ENCODE measurements around the gene SYNGR4. TPM values are rescaled to one million over a fixed set of nuclear protein-coding genes. Genes with fewer than 3 reads are reported as not detected.
"Not testable (repeated sequence)": the region's sequence is repeated elsewhere in the genome, so short reads cannot be mapped to it uniquely, and the experiment has no call there.

Gene SYNGR4
- total RNA-seq, 1 donor from 2014 or later: not detected

DNA sequence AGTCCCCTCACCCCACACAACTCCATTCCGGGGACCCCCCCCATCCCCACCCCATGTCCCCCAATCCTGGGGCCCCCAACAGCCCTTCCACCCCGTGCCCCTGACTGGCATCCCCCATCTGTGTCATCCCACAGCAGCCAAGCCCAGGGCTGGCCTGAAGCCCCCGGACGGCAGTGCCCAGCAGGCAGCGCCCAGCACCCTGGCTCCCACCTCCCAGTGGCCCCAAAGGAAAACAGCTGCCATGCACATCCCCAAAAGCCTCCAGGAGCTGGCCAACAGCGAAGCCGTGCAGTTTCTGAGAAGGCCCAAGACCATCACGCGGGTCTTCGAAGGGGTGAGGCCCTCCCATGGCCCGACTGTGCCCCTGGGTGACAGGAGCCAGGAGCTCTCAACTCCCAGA lies 1.4 kb downstream of the SYNGR4 start:
- DNase-seq: no peak
- ATAC-seq: no peak
- intact Hi-C loops (cut with micrococcal nuclease): no loop called here

DNA sequence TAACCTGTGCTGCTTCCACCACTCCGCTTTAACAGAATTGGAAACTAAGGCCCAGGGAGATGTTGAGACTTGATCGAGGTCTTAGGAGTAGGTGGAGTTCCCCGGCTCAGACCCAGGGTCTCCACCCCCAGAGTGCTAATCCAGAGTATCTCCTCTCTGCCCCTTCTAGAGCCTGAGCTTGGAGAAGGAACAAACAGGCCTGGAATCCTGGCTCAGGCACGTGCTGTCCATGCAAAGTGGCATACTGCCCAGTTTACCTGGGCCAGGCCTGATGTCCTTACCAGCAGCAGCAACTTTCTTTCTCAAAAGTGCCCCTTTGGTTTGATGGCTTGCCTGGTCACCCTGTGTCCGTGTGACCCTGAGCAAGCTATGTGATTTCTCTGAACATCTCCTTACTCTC lies 3.7 kb downstream of the SYNGR4 start:
- intact Hi-C loops (cut with micrococcal nuclease): no loop called here
- DNase-seq: no peak
- no peak for ATAC-seq

DNA sequence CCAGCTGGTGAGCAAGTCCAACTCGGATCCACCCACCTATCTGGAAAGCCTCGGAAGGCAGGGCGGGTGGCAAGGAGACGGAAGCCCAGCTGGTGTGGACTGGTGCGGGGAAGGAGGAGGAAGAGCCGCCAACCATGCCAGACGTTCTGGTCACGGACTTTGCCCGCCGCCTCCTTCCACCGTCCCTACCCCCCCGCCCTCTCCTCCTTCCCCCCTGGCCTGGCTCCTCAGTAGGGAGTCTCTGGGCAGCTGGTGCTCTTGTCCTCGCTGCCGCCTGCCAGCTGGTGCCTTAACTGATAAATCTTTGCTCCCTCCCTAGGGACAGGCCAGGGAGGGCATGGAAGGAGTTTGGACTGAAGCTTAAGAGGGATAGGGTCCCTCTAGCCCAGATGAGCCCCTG lies 4.8 kb downstream of the SYNGR4 start:
- intact Hi-C loops (cut with micrococcal nuclease): no loop called here
- DNase-seq: no peak
- ATAC-seq: no peak

DNA sequence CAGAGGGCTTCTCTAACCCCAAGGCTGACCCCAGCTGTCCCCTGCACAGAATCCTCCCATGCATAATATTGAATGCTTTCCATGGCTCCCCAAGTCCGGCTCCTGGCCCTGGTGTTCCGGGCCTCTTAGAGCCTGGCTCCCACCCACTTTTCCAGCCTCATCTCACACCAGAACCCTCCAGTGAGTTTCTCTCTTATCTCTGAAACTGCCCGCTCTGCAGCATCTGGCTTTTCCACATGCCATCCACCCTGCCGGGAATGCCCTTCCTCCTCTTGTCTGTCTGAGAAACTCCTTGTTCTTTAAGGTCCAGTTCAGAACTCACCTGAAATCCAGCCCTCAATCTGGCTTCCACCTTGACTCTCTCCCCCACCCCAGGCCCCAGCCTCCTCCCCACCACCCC lies 6.8 kb downstream of the SYNGR4 start:
- intact Hi-C loops (cut with micrococcal nuclease): no loop called here
- no peak for DNase-seq
- ATAC-seq: no peak

DNA sequence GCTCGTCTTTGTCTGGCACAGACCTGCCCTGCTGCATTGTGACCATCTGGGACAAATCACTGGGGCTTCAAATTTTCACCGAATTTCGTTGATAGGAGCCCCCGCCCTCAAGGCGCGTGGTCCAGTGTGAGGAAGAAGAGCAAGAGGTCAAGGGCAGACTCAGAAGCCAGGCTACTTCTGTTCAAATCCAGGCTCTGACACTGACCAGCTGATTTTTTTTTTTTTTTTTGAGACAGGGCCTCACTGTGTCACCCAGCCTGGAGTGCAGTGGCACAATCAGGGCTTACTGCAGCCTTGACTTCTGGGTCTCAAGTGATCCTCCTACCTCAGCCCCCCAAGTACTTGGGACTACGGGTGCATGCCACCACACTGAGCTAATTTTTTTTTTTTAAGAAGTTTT lies 7.2 kb downstream of the SYNGR4 start:
- intact Hi-C loops (cut with micrococcal nuclease): no loop called here
- DNase-seq (no peak), ATAC-seq (no peak)

DNA sequence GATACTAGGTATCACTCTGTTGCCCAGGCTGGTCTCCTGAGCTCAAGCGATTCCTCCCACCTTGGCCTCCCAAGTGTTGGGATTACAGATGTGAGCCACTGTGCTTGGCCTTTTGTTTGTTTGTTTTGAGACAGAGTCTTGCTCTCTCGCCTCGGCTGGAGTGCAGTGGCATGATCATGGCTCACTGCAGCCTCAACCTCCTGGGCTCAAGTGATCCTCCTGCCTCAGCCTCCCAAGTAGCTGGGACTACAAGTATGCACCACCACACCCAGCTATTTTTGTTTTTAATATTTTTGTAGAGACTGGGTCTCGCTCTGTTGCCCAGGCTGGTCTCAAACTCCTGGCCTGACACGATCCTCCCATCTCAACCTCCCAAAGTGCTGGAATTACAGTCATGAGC lies 7.6 kb downstream of the SYNGR4 start:
- DNase-seq; intact Hi-C loops (cut with micrococcal nuclease); ATAC-seq: not testable (repeated sequence)

DNA sequence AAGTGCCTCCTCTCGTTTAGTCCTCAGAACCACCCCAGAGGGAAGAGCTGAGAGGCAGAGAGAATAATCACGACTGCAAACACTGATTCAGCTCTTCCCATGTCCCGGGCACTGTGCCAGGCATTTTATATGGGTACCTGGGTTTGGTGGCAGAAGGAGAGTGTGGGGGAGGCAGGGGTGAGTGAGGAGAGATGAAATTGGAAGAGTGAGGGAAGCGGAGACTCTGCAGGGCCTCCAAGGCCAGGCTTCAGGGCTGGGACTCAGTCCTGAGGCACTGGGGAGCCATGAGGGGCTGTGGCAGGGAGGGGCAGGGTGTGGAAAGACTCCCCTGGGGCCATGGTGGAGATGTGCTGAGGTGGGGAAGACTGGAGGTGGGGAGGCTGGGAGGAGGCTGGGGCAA lies 8.7 kb downstream of the SYNGR4 start:
- ATAC-seq (no peak), DNase-seq (no peak)
- intact Hi-C loops (cut with micrococcal nuclease): no loop called here

DNA sequence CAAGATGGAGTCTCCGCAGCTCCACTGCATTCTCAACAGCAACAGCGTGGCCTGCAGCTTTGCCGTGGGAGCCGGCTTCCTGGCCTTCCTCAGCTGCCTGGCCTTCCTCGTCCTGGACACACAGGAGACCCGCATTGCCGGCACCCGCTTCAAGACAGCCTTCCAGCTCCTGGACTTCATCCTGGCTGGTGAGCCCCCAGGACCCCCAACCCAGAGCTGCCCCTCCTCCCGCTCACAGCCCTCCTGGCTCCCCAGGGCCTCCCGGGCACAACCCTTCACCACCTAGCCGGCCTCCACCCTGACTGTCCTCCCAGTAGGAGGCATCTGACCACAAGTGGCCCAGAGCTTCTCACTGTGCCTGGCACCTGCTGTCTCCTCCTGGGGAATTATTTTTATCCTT lies 9.4 kb downstream of the SYNGR4 start:
- ATAC-seq (no peak), DNase-seq (no peak)
- intact Hi-C loops (cut with micrococcal nuclease): no loop called here

DNA sequence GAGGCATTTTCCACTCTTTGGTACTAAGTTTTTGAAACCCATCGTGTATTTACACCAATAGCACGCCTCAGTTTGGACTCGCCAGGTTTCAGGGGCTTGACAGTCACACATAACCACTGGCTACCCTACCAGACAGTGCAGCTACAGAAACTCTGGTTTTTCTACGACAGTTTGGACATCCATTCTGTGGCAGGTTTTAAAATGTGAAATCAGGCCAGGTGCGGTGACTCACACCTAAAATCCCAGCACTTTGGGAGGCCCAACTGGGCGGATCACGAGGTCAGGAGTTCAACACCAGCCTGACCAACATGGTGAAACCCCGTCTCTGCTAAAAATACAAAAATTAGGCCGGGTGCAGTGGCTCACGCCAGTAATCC lies 14.0 kb downstream of the SYNGR4 start:
- intact Hi-C loops (cut with micrococcal nuclease): no loop called here
- no peak for ATAC-seq

DNA sequence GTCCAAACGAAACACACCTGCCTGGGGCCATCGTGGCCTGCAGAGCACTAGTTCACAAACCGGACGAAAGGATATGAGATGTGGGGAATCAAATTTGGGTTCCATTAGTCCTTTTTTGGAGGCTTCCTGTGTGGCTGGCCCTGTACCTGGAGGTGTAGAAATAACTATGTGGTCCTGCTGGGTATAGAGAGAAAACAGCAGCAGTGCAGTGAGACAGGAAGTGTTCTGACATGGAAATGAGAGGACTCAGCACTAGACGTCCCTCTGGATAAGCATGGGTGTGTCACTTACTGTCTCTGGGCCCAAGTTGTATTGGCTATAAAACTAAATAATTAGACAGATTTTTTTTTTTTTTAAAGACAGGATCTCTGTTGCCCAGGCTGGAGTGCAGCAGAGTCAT lies 14.9 kb downstream of the SYNGR4 start:
- intact Hi-C loops (cut with micrococcal nuclease): no loop called here
- no peak for ATAC-seq

More for the DNA sequence above, 14.0 kb downstream of the SYNGR4 start:
- no peak for DNase-seq

DNA sequence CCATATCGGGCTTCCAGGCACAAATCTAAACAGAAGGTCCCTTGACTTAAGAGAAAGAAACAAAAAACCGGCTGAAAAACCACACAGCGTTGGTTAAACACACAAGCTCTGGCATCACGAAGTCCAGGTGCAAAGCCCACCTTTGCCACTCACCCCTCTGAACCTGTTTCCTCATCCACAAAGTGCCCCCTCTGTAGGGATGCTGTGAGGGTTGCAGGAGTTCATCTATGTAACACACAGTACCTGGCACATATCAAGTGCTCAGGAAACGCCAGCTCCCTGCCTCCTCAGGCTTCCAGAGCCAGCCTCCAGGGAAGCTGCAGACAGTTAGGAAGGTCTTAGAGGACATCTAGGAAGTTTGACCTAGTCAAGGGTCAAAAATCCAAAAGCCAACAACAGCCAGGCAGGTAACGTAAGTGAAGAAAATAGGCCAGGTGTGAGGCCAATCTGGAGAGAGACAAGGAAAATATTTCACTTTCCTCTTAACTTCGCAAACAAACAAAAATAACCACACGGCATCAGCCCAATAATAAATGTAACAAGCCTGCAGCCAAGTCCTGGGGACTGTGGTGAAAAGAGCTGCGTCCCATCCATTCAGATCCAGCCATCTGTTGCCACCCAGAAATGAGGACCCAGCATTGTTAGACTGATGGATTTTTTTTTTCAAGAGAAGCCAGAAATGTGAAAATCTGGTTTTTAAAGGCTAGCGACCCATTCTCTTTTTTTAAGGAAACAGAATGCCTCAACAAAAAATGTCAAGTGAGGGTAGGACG lies 17.2 kb downstream of the SYNGR4 start:
- intact Hi-C loops (cut with micrococcal nuclease): no loop called here
- ATAC-seq: no peak
- DNase-seq: no peak

More for the DNA sequence above, 14.9 kb downstream of the SYNGR4 start:
- DNase-seq: no peak

DNA sequence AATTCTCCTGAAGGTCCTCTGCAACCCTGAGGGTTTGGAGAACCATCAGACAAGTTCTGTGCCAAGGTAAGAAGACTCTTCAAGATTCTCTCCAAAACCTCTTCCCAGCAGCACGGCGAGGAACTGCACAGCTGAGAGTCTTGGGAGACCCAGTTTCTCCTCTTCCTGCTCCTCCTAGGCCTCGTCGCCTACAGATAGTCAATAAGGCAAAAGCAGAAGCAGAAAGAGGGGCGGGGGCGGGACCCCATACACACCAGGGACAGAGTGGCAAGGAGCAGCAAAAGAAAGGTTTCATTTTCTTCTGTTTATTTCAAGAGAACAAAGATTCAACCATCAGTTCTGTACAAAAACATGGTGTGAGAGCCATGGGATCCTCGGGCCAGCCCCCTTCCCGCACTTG lies 18.1 kb downstream of the SYNGR4 start:
- intact Hi-C loops (cut with micrococcal nuclease): no loop called here
- DNase-seq: no peak
- ATAC-seq: no peak

DNA sequence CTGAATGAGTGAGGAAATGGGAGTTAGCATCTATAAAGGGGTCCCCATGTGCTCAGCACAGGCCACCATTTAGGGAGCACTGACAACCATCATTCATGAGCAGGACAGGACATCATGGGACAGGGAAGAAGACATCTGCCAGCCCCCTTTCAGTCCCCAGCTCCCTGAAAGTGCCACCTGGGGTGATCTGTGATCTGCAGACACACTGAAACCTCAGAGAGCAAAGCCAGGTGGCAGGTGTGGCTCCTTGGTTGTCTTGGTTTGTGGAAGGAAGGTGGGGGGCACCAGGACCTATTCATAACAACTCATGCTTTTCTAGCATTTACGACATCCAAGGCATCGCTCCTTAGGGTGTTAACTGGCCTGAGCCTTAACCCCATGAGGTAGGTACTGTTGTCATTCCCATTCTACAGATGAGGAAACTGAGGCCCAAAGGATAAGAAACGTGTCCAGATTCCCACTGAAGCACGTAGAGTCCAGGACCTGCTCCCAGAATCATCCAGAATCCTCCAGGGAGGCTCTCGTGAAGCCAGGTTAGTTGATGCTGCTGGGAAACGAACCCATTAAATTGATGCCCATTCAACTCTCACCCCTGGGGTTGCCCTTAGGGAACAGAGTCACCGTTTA lies 21.4 kb downstream of the SYNGR4 start:
- intact Hi-C loops (cut with micrococcal nuclease): no loop called here
- ATAC-seq: no peak
- DNase-seq: no peak

DNA sequence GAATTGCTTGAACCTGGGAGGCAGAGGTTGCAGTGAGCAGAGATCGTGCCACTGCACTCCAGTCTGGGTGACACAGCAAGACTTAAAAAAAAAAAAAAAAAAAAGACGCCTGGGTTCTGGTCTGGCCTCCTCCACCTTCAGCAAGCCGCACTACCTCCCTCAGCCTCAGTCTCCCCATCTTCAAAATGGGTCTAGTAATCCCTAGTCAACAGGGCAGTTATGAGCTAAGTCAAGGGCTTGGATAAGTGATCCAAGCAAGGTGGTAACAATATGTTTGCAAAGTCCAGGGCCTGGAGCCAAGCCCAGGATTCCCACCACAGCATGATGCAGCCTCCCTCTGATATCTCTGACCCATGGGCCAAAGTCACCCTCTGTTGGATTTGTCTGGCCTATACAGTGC lies 22.8 kb downstream of the SYNGR4 start:
- ATAC-seq: no peak

DNA sequence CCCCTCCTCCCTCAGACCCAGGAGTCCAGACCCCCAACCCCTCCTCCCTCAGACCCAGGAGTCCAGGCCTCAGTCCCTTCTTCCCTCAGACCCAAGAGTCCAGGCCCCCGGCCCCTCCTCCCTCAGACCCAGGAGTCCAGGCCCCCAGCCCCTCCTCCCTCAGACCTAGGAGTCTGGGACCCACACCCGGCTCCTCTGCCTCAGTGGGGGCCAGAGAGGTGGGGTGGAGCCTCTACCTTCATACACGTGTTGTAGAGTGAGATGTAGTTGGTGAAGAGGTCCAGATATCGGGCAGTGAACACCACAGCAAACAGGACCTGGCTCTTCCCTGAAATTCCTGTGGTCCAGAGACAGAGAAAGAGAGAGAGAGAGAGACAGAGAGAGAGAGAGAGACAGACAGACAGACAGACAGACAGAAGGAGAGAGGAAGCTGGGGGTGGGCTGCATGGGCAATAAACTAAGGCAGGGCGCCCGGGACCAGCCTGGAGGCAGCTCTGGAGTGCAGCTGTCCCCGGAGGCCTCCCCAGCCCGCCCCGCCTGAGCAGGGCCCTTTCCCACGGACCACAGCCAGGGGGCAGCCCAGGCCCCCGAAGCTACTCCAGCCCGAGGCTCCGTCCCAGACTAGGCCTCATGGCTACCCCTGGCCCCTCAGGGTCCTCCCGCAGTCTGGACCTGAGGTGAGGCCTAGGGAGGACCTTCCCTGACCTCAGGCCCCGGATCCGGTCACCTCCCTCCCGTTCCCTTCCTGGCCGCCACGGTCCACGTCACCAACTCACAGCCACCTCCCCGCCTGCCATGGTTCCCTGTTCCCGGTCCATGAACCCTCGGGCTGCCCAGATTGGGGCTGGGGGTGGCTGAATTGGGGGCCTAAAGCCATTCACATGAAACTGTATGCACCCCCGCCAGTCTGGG lies 26.3 kb downstream of the SYNGR4 start:
- DNase-seq: peak; percentile 81
- ATAC-seq: peak; percentile 89
- intact Hi-C loops (cut with micrococcal nuclease): no loop called here

More for the DNA sequence above, 22.8 kb downstream of the SYNGR4 start:
- no peak for DNase-seq
- intact Hi-C loops (cut with micrococcal nuclease): no loop called here

DNA sequence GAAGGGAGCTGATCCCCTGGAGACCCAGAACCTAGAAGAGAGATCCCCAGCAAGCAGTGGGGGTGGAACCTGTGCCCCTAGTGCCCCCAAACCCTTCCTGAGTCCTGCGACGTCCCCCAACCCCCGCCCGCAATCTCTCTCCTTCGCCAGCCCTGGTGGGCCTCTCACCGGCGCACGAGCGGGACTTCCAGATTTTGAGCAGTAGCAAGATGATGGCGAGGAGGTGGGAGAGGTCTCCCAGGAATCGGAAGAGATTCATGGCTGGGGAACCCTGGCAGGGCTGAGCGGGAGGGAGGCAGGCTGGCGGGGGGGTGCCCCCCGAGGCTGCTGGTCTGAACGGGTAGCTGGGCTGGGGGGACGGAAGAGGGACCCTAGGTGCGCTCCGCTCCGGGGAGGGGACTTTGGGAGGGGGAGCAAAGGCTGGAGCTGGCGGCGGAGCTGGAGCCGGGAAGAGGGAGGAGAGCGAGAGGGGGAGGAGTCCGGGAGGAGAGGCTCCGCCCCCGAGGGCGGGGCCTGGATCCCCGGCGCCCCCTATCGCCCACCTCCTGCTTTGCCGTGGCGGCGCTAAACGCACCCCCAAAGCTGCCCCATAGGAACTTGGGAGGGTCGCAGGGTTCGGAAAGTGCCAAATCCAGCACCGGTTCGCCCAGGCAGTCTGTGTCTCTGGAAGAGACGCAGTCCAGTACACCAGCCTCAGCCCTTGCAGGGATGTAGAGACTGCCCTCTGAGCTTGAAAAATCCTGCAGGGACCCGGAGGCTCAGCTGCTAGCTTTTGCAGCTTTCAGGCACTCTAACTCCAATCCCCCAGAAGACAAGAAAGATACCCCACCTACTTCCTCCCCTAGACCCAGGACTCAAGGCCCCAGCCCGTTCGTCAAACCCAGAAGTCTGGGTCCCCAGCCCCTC lies 27.2 kb downstream of the SYNGR4 start, which contains the start of gene KDELR1:
Gene KDELR1 (minus strand): TSS at position 452 of the 906 bp plus-strand sequence. CDS start 193 bp downstream, at position 259.
- peak; percentile 86 for DNase-seq
- intact Hi-C loops (cut with micrococcal nuclease): no loop called here
- peak; percentile 96 for ATAC-seq

DNA sequence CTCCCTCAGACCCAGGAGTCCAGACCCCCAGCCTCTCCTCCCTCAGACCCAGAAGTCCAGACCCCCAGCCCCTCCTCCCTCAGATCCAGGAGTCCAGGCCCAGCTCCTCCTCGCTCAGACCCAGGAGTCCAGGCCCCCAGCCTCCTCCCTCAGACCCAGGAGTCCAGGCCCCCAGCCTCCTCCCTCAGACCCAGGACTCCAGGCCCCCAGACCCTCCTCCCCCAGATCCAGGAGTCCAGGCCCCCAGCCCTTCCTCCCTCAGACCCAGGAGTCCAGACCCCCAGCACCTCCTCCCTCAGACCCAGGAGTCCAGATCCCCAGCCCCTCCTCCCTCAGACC lies 27.8 kb downstream of the SYNGR4 start:
- DNase-seq; intact Hi-C loops (cut with micrococcal nuclease); ATAC-seq: not testable (repeated sequence)

DNA sequence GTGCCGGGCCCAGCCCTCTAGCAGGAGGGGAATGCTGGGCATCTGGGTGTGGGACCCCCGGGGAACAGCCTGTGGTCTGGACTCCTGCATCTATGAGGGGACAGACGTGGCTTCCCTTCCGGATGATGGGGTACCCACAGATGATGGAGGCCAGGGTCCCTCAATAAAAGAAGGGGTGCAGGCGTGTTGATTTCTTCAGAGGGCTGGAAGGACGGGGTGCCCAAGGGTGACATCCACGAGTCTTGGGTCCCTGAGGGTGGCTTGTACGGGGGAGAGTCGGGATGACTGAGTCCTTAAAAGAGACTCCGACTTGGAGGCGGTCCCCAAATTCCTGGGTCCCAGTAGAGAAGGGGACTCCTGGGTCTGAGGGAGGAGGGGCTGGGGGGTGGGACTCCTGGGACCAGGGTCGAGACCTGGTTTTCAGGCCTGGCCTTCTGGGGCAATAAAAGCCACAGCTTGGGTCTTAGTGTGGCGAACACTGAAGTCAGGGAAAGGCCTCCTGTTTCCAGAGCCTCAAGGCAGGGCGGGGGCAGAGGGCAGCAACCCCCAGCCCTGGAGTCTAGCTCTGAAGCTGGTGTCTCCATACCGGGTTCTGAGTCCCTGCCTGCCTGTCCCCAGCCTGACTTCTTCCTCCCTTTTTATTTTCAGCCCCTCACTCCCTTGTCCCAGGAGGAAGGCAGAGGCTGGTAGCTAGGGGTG lies 28.8 kb downstream of the SYNGR4 start:
- DNase-seq (no peak), ATAC-seq (no peak)
- intact Hi-C loops (cut with micrococcal nuclease): no loop called here

Data from left ventricle myocardium superior (tissue), 1 donor.